A204.1 (cell line): ENCODE measurements around the gene OR1C1.
"Not testable (repeated sequence)": the region's sequence is repeated elsewhere in the genome, so short reads cannot be mapped to it uniquely, and the experiment has no call there.

Source experiments
- FAIRE-seq: peaks from 2 replicates; lab custom pipeline; 2012; peaks lifted over from hg19 to GRCh38; lab: Jason Lieb, UNC

The OR1C1 gene

GRCh38 chr1:247760456-247760855, at the start of gene OR1C1:
TSS of gene OR1C1 (minus strand) at chr1:247760556. CDS start at chr1:247758406, 2,150 bp downstream.
- no peak for FAIRE-seq

- no peak for FAIRE-seq
Measured at GRCh38 chr1:247797518-247797917, 37.2 kb upstream of the OR1C1 start.

GRCh38 chr1:247769603-247770002, 9.2 kb upstream of the OR1C1 start:
- no peak for FAIRE-seq

DNA sequence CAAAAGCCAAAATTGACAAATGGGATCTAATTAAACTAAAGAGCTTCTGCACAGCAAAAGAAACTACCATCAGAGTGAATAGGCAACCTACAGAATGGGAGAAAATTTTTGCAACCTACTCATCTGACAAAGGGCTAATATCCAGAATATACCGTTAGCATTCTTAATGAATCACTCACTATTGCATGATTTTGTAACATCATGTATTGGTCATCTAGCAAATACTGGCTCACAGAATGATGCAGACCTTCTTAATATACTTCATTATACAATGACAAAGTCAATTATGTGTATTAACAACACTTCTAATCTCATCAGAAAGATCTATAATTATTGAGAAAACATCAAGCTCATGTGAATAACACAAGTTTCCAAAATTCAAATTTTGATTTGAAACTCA, 6.0 kb downstream of the OR1C1 start:
- not testable (repeated sequence) for FAIRE-seq

- FAIRE-seq = no peak
Measured at GRCh38 chr1:247749870-247750269, 10.5 kb downstream of the OR1C1 start.

DNA sequence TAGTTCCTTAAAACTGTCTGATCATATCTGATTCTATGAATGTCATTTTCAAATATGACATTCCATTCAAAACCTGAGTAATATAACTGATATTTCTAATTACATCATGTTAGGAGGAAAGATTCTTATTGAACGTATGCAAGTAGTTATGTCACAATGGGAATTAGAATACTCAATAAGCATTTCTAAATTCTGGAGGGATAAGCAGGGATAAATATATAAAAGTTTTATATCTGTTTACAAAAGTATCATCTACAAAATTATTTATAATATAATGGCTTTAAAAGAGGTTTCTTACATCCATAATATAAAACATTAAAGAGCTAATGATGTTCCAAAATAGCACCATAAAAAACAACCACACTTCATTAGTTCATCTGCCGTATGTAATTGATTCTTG, 12.3 kb downstream of the OR1C1 start, which contains the start of gene OR14A2:
TSS of gene OR14A2 (minus strand) at position 101 of the 400 bp plus-strand sequence.
- FAIRE-seq = no peak

- FAIRE-seq = no peak
Measured at GRCh38 chr1:247747616-247748015, 12.7 kb downstream of the OR1C1 start.

GRCh38 chr1:247746391-247746935, 13.9 kb downstream of the OR1C1 start:
- no peak for FAIRE-seq

- FAIRE-seq = not testable (repeated sequence)
Measured at GRCh38 chr1:247742215-247742760, 18.1 kb downstream of the OR1C1 start.

- no peak for FAIRE-seq
Measured at GRCh38 chr1:247741756-247742155, 18.6 kb downstream of the OR1C1 start.

- FAIRE-seq = no peak
Measured at GRCh38 chr1:247740721-247741120, 19.6 kb downstream of the OR1C1 start.

DNA sequence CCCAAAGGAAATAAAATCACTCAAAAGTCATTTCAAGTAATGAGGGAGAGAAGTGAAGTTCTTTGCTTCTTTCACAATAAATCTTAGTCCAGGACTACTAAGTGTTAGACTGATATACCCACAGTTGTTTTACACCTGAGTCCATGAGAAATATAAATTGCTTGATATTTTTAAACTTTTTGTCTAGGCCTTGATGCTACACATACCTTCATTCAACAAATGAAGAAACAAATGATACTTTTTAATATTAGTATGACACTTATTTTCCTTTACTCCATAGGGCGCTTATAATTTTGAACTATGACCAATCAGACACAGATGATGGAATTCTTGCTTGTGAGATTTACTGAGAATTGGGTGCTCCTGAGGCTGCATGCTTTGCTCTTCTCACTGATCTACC, 22.0 kb downstream of the OR1C1 start, which contains the start of gene OR14K1:
TSS of gene OR14K1 (plus strand) at position 301 of the 400 bp plus-strand sequence. CDS start at position 301, 0 bp downstream.
- FAIRE-seq = no peak

- FAIRE-seq = peak; percentile 16
Measured at GRCh38 chr1:247721222-247721621, 39.1 kb downstream of the OR1C1 start.

GRCh38 chr1:247716546-247716945, 43.8 kb downstream of the OR1C1 start, which contains the start of gene OR6F1:
TSS of gene OR6F1 (minus strand) at chr1:247716646. CDS start at chr1:247712755, 3,891 bp downstream.
- FAIRE-seq = no peak

DNA sequence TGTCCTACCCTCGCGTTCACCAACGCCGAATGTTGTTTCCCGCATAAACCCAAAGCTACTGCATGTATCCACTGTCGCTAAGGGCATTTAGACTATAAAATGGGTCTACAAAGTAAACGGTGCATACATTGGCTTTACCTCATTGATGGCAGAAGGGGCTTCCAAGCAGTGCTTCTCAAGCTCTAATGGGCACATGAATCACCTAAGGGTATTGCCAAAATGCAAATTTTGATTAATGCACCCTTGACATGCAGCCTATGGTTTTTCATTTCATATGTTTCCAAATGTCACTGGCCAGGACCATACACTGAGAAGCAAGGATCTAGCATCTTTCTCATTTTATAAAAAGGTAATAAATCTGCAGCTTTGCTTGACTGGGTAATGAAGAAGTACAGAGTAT, 46.6 kb downstream of the OR1C1 start:
- FAIRE-seq = no peak

- FAIRE-seq = not testable (repeated sequence)
Measured at GRCh38 chr1:247710681-247711080, 49.7 kb downstream of the OR1C1 start.
